ENCODE results near the gene CMBL.
"Not testable (repeated sequence)": the region's sequence is repeated elsewhere in the genome, so short reads cannot be mapped to it uniquely, and the experiment has no call there.

The CMBL gene

DNA sequence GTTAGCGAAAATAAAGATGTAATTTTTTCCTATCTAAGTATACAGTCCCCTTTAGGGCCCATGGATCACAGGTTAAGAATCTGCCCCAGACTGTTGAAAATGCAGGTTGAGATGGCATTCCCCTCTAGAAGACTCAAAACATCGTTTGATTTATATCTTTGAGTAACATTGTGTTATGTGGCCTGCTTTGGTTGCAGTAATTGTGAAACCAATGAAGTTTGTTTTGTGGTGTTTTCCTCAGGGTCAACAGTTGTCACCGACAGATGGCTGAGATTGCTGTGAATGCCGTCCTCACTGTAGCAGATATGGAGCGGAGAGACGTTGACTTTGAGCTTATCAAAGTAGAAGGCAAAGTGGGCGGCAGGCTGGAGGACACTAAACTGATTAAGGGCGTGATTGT, 49.8 kb downstream of the CMBL start:
- DNase-seq (ENCODE audit: low read depth) = no peak

DNA sequence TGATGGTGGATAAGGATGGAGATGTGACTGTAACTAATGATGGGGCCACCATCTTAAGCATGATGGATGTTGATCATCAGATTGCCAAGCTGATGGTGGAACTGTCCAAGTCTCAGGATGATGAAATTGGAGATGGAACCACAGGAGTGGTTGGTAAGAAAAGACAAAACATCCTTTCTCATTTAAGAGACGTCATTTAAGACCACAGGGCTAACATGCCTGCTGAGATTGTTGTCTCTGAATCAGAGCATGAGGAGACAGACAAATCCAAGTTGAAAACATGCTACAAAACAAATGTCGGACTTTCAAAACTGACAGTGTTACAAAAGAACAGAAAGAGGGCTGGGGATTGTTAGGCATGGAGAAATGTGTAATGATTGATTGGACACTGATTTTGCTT, 53.0 kb downstream of the CMBL start:
- DNase-seq (ENCODE audit: low read depth) = no peak

DNA sequence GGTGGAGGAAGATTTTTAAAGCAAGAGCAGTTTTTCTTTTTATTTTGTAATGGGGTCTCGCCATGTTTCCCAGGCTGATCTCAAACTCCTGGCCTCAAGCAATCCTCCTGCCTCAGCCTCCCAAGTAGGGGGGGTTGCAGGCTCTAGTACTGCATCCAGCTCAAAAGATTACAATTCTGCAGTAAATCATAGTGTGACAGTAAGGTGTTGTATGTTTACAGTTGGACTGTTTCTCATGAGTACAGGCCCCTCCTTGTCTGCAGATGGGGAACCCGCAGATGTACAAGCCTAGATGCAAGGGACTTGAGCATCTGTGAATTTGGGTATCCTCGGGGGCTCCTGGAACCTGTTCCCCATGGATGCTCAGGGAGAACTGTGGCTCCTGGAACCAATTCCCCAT, 54.3 kb downstream of the CMBL start:
- no peak for DNase-seq (ENCODE audit: low read depth)

DNA sequence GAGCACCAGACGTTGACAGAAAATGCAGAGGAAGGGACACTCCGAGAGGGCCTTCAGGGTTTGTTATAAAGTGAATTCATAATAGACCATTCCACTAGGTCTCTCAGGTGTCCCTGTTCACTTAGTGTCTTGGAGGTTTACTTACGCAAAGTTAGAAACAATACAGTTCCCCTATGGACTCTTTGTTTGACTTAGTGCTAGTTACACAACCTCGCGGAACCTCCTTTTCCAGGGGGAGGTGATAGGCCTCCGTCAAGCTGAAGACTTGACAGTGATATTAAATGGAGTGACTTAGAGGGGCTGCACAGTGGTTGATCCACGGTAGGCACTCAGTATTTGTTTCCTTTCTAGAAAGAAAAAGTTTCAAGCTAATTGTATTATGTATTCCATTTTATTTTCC, 56.3 kb downstream of the CMBL start:
- no peak for DNase-seq (ENCODE audit: low read depth)

DNA sequence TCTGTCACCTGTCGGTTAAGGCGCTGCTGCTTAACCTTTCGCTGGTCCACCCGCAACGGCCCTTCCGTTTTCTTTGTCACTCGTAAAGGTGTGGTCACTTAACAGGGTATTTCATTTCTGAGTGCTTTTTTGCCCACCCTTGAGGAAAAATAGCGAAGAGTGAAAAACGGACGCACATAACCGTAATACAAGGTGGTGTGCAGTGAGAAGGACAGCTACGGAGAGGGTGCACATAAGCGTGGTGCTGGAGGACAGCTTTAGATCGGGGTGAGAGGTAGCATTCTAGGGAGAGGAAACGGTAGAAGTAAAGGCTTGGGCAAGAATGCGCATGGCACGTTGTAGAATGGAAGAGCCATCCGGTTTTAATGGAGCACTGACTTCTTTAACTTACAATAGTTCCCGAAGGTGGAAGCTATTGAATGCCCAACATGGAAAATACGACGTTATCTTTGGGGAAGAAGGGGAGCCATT, 56.9 kb downstream of the CMBL start:
- no peak for DNase-seq (ENCODE audit: low read depth)

DNA sequence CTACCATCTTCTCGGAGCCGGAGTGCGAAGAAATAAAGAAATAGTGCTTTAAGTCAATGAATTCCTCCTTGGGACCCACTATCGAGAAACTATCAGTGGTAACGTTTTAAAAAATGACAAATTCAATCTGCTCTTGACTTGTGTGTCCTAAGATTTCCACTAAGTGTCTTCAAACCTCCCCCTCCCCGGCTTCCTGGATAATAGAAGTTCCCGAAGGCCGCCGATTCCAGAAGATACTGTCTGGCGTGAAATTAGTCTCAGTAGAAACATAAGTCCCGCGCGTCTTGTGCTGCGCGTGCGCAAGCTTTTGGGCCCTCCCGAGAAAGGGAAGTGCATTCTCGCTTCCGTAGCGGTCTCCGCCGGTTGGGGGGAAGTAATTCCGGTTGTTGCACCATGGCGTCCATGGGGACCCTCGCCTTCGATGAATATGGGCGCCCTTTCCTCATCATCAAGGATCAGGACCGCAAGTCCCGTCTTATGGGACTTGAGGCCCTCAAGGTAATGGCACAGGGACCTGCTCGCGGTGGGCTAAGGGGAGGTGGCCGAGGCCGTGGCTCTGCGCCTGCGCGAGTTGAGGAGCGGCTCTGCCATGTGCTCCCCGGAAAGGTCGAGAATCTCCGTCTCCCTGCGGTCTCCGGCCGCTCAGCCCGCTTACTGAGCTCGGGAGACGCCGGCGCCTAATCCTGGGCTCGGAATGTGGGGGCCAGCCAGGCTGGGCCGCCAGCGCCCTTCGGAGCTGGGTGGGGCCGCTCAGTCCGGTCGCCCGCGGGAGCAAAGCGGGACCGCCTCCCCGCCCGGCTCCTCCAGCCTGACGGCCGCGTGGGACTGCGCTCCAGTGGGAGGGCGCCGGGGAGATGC, 57.5 kb downstream of the CMBL start, which contains the start of gene CCT5:
TSS of gene CCT5 (plus strand) at position 333 of the 858 bp plus-strand sequence. CDS start at position 394, 61 bp downstream.
- DNase-seq (ENCODE audit: low read depth) = peak; percentile 84

DNA sequence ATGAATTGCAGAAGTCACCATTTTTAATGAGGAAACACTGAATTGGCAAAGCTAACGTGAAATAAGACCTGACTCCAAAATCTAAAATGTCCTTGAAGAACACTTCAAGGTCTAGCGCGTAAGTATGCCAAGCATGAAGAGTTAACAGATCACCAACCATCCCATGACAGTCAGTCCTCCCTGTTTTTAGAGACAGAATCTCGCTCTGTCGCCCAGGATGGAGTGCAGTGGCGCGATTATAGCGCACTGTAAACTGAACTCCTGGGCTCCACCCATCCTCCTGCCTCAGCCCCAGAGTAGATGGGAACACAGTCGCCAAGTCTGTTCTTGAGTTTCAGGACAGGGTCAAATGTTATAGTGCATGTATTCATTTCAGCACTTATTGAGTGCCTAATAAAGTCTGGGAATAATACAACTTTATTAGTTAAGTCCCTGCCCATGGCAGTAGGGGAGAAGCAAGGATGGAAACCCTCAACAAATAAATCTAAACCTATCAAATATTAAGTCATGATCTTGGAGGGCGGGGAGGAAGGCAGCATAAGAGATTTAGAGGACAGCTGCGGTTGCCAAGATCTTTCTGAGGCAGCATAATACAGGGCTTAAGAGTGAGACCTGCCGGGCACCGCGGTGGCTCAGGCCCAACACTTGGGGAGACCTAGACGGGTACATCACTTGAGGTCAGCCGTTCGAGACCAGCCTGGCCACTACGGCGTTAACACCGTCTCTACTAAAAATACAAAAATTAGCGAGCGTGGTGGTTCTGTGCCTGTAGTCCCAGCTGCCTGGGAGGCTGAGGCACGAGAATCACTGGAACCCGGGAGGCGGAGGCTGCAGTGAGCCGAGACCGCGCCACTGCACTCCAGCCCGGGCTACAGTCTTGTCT, 59.1 kb downstream of the CMBL start:
- no peak for DNase-seq (ENCODE audit: low read depth)

DNA sequence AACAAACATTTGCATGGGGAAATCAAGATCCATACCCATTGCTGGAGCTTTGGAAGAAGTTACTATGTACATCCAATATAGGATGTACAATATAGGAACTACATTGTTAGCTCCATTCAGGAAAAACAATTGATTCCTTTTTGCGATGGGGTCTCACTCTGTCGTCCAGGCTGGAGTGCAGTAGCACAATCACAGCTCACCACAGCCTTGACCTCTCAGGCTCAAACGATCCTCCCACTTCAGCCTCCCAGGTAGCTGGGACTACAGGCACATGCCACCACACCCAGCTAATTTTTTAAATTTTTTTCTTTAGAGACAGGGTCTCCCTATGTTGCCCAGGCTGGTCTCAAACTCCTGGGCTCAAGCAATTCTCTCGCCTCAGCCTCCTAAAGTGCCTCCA, 60.5 kb downstream of the CMBL start:
- not testable (repeated sequence) for DNase-seq (ENCODE audit: low read depth)

DNA sequence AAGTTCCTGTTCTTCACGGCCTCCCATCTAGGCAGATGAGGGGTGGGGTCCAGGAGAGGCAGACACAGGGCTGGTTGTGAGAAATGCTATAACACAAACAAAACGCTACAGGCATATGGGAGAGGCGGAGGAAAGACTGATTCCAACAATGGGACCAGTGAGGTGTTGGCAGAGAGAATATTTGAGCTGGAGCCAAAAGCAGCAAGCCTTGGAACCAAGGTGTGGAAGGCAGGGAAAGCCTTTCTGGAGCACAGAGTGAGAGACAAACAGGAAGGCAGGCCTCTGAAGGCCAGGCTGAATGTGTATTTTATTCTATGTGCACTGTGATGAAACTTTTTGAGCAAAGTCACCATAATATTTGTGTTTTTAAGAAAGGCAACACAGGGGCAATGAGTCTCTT, 60.9 kb downstream of the CMBL start:
- DNase-seq (ENCODE audit: low read depth) = no peak

DNA sequence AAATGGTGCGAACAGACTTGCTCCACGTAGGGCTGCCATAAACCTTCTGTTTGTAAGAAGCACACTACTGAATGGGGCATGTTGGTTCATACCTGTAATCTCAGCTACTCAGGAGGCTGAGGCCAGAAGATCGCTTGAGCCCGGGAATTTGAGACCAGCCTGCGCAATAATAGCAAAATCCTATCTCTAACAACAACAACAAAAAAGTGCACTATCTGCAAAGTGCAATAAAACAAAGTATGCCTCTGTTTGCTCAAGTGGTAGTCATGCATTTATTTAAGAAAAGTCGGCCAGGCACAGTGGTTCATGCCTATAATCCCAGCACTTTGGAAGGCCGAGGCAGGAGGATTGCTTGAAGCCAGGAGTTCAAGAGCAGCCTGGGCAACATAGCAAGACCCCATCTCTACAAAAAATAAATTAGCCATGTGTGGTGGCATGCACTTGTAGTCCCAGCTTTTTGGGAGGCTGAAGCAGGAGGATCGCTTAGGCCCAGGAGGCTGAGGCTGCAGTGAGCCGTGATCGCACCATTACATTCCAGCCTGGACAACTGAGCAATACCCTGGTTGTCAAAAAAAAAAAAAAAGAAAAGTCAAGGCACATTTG, 63.3 kb downstream of the CMBL start:
- no peak for DNase-seq (ENCODE audit: low read depth)

DNA sequence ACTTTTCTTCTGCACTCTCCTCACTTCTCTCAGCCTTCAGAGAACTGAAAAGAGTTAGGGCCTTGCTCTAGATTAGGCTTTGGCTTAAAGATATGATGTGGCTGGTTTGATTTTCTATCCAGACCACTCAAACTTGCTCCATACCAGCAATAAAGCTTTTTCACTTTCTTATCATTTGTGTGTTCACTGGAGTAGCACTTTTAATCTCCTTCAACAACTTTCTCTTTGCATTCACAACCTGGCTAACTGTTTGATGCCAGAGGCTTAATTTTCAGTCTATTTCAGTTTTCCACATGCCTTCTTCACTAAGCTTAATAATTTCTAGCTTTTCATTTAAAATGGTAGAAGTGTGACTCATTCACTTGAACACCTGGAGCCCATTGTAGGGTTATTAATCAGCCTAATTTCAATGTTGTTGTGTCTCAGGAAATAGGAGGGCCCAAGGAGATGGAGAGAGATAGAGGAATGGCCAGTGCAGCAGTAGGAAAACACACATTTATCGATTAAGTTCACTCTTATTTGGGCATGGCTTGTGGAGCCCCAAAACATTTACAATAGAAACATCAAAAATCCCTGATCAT, 64.0 kb downstream of the CMBL start:
- DNase-seq (ENCODE audit: low read depth) = no peak

DNA sequence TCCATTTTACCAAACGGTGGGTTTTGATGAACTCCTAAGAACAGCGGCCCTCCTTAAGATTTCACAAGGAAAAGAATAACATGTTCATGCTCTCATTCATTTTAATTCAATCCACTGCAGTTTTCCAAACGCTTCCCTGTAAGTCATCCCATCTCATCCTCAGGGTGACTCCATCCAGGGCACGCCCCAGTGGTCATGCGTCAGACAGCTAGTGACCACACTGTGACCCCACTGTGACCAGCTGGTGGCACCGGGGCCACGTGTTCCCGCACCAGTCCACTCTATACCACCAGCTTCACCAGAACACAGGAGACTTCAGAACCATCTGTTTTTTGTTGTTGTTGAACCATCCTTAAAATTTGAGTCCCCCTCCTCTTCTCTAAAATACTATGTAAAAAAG, 72.4 kb downstream of the CMBL start:
- no peak for DNase-seq (ENCODE audit: low read depth)

DNA sequence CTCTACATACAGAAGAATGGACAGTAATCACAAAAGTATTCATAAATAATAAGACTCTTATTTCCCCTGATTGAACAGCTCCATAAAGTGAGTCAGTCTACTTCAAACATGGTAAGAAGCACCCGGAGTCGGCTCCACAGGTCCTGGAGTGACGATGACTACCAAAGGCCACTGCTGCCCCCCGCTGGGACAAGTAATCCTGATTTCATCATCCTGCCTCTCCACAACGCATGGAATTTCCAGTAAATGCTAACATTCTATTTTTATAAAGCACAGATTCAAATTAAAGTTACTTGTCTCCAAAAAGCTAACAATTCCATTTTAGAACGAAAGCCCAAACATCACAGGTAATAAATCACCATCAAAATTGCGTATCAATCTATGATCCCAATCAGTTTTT, 74.2 kb downstream of the CMBL start:
- no peak for DNase-seq (ENCODE audit: low read depth)

DNA sequence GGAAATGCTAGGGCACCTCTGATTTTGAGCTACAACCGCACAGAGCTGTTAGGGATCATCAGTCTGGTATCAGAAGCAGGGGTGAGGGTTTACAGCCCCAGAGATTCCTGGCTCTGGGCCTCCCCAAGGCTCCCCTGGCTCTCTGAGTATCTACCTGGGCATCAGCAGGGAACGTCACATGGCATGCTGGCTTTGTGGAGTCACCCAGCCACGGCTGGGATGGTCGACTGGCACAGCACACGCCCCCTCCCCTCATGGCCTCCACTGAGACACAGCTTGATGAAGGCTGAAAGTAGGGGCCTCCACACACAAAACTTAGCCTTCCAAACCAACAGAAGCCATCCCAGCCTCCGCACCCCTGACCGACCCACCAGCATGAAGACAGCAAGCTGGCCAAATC, 74.7 kb downstream of the CMBL start:
- no peak for DNase-seq (ENCODE audit: low read depth)

DNA sequence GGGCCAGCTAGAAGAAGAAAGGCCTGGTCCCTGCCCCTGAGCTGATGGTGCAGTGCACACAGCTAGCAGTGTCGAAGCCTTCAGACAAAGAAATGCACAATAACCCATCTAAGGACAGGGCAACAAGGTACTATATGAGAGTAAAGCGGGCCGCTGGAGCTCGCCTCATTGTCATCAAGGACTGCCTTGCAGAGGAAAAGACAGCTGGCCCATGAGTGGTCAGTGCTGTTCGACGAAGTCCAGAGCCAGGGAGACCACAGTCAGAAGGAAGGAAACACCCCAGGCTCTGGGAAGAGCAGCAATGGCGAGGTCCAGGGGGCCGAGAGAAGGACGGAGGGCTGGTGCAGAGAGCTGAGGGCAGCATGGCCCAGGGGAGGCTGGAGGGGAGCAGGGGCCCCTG, 75.3 kb downstream of the CMBL start:
- DNase-seq (ENCODE audit: low read depth) = no peak

DNA sequence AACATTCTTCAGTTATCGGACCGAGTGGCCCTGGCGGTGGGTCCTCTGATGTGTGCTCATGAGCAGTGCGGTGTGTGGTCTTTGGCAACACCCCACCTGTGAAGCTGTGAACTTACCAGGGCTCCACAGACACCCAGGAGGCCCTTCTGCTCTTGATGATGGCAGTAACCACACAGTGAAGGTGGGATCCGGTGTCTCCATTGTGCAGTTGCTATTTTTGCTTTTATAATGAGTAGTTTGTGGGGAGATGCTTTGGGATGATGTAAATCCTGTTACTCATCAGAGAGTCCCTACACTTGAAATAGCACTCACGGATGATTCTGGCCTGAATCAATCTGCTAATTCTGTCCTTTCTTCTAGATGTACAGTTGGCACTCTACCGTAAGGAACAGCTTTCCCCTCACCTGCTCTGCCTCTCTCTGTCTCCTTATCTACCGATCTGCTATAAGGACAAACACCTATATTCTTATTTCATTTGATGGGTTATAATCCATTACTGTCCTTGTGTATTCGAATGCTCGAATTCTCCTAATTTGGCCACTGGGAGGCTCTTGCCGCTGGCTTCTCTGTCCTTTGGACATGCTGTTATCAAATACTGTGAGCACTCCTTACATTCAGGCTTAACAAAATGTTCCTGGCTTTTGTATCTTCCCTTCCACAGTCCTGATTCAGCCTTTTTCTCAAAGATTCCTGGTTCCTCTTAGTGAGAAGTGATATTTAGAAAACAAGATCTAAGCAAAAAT, 78.2 kb downstream of the CMBL start:
- no peak for DNase-seq (ENCODE audit: low read depth)

DNA sequence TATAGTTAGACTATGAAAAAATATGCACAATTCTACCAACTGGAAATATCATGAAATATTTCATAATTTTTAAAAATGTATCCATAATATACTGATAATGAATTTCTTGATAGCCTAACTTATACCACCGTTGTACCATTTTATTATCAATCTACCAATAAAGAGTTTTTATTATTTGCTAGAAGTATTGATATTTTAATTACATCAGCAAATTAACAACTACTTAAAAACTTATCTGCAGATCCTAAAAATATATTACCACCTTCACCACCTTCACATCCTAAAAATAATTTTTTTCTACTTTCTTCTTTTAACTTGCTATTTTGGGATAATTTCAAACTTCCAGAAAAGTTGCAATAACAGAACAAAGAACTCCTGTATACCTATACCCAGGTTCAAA, 79.4 kb downstream of the CMBL start:
- DNase-seq (ENCODE audit: low read depth) = no peak
